Peyer's patch (tissue), 4 donors: ENCODE data around the gene OR52E5.

ENCODE experiments used
- POLR2A ChIP-seq, 2 donors: fragments of 450-650 bp; IDR thresholded peaks; one replicate each; pipeline ENCODE4 v1.5.1; 2017; ENCODE audit warnings: antibody characterized with exemption in 2 of 2, mild to moderate bottlenecking in 2 of 2, moderate library complexity in 2 of 2
- TF ChIP-seq, protein P1 (sequence below), 6 experiments: fragments of 450-650 bp in 4 of 6; fragments of 200-600 bp in 2 of 6; sonication (generic) in 1 of 6; IDR thresholded peaks; one replicate each; pipeline ENCODE4 v1.5.1; 2017 to 2019; ENCODE audit warnings: antibody characterized with exemption in 6 of 6, mild to moderate bottlenecking in 3 of 6, moderate library complexity in 1 of 6

DNA sequence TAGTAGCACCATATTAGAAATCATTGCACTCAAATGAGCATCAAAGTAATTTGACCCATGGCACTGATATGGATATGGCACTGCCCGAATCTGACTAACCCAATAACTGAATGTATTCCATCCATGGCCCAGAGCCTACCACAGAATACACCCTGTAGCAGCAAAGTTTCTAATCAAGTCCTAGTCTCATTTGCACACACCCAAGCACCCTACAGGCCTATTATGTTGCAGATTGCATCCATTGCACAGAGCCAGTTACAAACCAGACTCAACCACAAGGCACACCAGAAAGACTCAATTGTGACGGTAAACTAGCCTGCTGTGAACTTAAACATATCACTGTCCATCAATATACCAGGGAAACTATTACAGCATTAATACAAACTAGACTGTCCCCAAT lies 6.5 kb downstream of the OR52E5 start:
- TF ChIP-seq, protein P1, sequence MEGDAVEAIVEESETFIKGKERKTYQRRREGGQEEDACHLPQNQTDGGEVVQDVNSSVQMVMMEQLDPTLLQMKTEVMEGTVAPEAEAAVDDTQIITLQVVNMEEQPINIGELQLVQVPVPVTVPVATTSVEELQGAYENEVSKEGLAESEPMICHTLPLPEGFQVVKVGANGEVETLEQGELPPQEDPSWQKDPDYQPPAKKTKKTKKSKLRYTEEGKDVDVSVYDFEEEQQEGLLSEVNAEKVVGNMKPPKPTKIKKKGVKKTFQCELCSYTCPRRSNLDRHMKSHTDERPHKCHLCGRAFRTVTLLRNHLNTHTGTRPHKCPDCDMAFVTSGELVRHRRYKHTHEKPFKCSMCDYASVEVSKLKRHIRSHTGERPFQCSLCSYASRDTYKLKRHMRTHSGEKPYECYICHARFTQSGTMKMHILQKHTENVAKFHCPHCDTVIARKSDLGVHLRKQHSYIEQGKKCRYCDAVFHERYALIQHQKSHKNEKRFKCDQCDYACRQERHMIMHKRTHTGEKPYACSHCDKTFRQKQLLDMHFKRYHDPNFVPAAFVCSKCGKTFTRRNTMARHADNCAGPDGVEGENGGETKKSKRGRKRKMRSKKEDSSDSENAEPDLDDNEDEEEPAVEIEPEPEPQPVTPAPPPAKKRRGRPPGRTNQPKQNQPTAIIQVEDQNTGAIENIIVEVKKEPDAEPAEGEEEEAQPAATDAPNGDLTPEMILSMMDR (IDR thresholded peaks at IDR 0.05): no peak
- TF ChIP-seq POLR2A (IDR thresholded peaks at IDR 0.05): no peak
